H1 (cell line): ENCODE results near the gene ARTN. TPM values are rescaled to one million over a fixed set of nuclear protein-coding genes. Genes with fewer than 3 reads are reported as not detected.

Experiments
- CTCF ChIA-PET: fragments of 300-600 bp; sonication (Branson Sonifier 250); formaldehyde crosslinking; loops from one replicate; lab custom pipeline; 2021; ENCODE audit not compliant: partially characterized antibody; lab: Charles Lee
- POLR2A ChIA-PET: fragments of 300-600 bp; sonication (Branson Sonifier 250); formaldehyde crosslinking; loops from one replicate; lab custom pipeline; 2021; ENCODE audit warnings: inconsistent platforms; ENCODE audit not compliant: partially characterized antibody; lab: Charles Lee
- DNase-seq, 2 experiments: peaks; one replicate each; pipeline versions ENCODE4 v3.0.0 to v3.0.0-alpha.2; 2010 to 2022; ENCODE audit warnings: low spot score in 2 of 2, low read depth in 1 of 2, mixed read lengths in 1 of 2
- FAIRE-seq: peaks from 2 replicates; lab custom pipeline; 2011; peaks lifted over from hg19 to GRCh38; lab: Jason Lieb, UNC
- H2AFZ ChIP-seq: 2 replicates; pipeline ENCODE4 v1.8.1; 2012; ENCODE audit warnings: low read length, inconsistent platforms
- H2AK5ac ChIP-seq: 2 replicates; pipeline ENCODE4 v1.6.1; 2013; ENCODE audit warnings: low read depth, low read length
- H2BK120ac ChIP-seq: replicated peaks from 2 replicates; pipeline ENCODE3; 2013; ENCODE audit warnings: low read depth, low read length, inconsistent platforms
- H2BK12ac ChIP-seq: 2 replicates; pipeline ENCODE4 v1.6.1; 2013; ENCODE audit warnings: low read depth, low read length
- H2BK15ac ChIP-seq: 2 replicates; pipeline ENCODE4 v1.6.1; 2013; ENCODE audit warnings: low read length
- H2BK20ac ChIP-seq: 2 replicates; pipeline ENCODE4 v1.6.1; 2013; ENCODE audit warnings: low read length
- H2BK5ac ChIP-seq: 2 replicates; pipeline ENCODE4 v1.6.1; 2013; ENCODE audit warnings: low read depth, low read length
- H3K14ac ChIP-seq: 2 replicates; pipeline ENCODE4 v1.6.1; 2013; ENCODE audit warnings: inconsistent platforms; ENCODE audit not compliant: insufficient read length
- H3K18ac ChIP-seq: 2 replicates; pipeline ENCODE4 v1.6.1; 2013; ENCODE audit warnings: low read length; ENCODE audit errors: extremely low read depth
- H3K23ac ChIP-seq: 2 replicates; pipeline ENCODE4 v1.6.1; 2013; ENCODE audit warnings: inconsistent platforms; ENCODE audit not compliant: insufficient read length
- H3K23me2 ChIP-seq: 2 replicates; pipeline ENCODE4 v1.6.1; 2013; ENCODE audit warnings: low read depth, low read length
- H3K27ac ChIP-seq: 2 replicates; pipeline ENCODE4 v1.6.1; 2011; ENCODE audit warnings: low read depth, low read length, inconsistent platforms
- H3K27me3 ChIP-seq, 4 experiments: replicated peaks in 1 of 4; 1 replicate in 1 of 4; 2 replicates in 3 of 4; pipeline versions ENCODE4 v1.6.1 to v1.8.1; 2011 to 2013; ENCODE audit warnings: low read length in 3 of 4, mild to moderate bottlenecking in 3 of 4, inconsistent platforms in 2 of 4, mixed read lengths in 2 of 4, moderate library complexity in 1 of 4; ENCODE audit not compliant: control insufficient read depth in 3 of 4, insufficient read depth in 3 of 4; ENCODE audit errors: extremely low read depth in 1 of 4
- H3K36me3 ChIP-seq, 4 experiments: 2 replicates each; pipeline versions ENCODE4 v1.6.1 to v1.8.1; 2011 to 2013; ENCODE audit warnings: mild to moderate bottlenecking in 4 of 4, low read length in 3 of 4, moderate library complexity in 2 of 4, control low read depth in 1 of 4, inconsistent platforms in 1 of 4; ENCODE audit not compliant: insufficient read depth in 4 of 4, control insufficient read depth in 2 of 4
- H3K4ac ChIP-seq: replicated peaks from 2 replicates; pipeline ENCODE3; 2013; ENCODE audit warnings: low read length, low read depth, mixed read lengths, inconsistent platforms; ENCODE audit not compliant: insufficient read length
- H3K4me1 ChIP-seq, 4 experiments: replicated peaks in 1 of 4; 1 replicate in 1 of 4; 2 replicates in 3 of 4; pipeline versions ENCODE4 v1.6.1 to v1.8.1; 2011 to 2013; ENCODE audit warnings: low read length in 3 of 4, inconsistent platforms in 2 of 4, mixed read lengths in 1 of 4; ENCODE audit not compliant: insufficient read depth in 4 of 4, control insufficient read depth in 3 of 4
- H3K4me2 ChIP-seq, 2 experiments: 2 replicates each; pipeline versions ENCODE4 v1.6.1 to v1.8.1; 2011 to 2013; ENCODE audit warnings: low read depth in 2 of 2, low read length in 2 of 2, control low read depth in 1 of 2, inconsistent platforms in 1 of 2, mild to moderate bottlenecking in 1 of 2; ENCODE audit not compliant: insufficient read depth in 1 of 2
- H3K4me3 ChIP-seq, 4 experiments: fragments of 200-600, 300-600 bp in 1 of 4; sonication (generic), shearing (Covaris generic), sonication (Bioruptor Twin) in 1 of 4; 2 replicates each; pipeline versions ENCODE4 v1.5.1 to v1.8.1; 2011 to 2016; ENCODE audit warnings: low read length in 4 of 4, low read depth in 3 of 4, control low read depth in 2 of 4, inconsistent platforms in 2 of 4, mild to moderate bottlenecking in 2 of 4, mixed read lengths in 1 of 4, moderate library complexity in 1 of 4; ENCODE audit not compliant: insufficient read depth in 2 of 4; ENCODE audit errors: extremely low read depth in 1 of 4
- H3K56ac ChIP-seq: replicated peaks from 2 replicates; pipeline ENCODE3; 2013; ENCODE audit warnings: low read depth, mild to moderate bottlenecking, mixed read lengths, low read length, inconsistent platforms; ENCODE audit not compliant: insufficient read length
- H3K79me1 ChIP-seq: 2 replicates; pipeline ENCODE4 v1.6.1; 2013; ENCODE audit warnings: low read depth, low read length, control low read depth
- H3K79me2 ChIP-seq, 2 experiments: 2 replicates each; pipeline versions ENCODE4 v1.6.1 to v1.8.1; 2012 to 2013; ENCODE audit warnings: low read length in 2 of 2, mild to moderate bottlenecking in 2 of 2, inconsistent platforms in 1 of 2; ENCODE audit not compliant: insufficient read depth in 2 of 2, control insufficient read depth in 1 of 2
- H3K9ac ChIP-seq, 4 experiments: replicated peaks in 1 of 4; 1 replicate in 1 of 4; 2 replicates in 3 of 4; pipeline versions ENCODE4 v1.6.1 to v1.8.1; 2011 to 2013; ENCODE audit warnings: low read depth in 3 of 4, low read length in 3 of 4, control low read depth in 2 of 4, mild to moderate bottlenecking in 2 of 4, moderate library complexity in 2 of 4, inconsistent platforms in 1 of 4; ENCODE audit errors: extremely low read depth in 1 of 4
- H3K9me3 ChIP-seq, 2 experiments: 2 replicates each; pipeline versions ENCODE4 v1.6.1 to v1.8.1; 2012 to 2013; ENCODE audit warnings: mild to moderate bottlenecking in 2 of 2, moderate library complexity in 2 of 2, control low read depth in 1 of 2, inconsistent platforms in 1 of 2, low read depth in 1 of 2, low read length in 1 of 2, mixed read lengths in 1 of 2; ENCODE audit not compliant: insufficient read depth in 2 of 2
- H4K20me1 ChIP-seq, 2 experiments: replicated peaks in 1 of 2; 2 replicates each; pipeline versions ENCODE3 to v1.8.1; 2011 to 2013; ENCODE audit warnings: inconsistent platforms in 2 of 2, low read length in 2 of 2, mild to moderate bottlenecking in 1 of 2; ENCODE audit not compliant: insufficient read depth in 2 of 2, control insufficient read depth in 1 of 2
- H4K5ac ChIP-seq: 2 replicates; pipeline ENCODE4 v1.6.1; 2013; ENCODE audit warnings: low read length, low read depth, mixed read lengths, inconsistent platforms; ENCODE audit not compliant: insufficient read length
- H4K8ac ChIP-seq: 2 replicates; pipeline ENCODE4 v1.8.0; 2013; ENCODE audit warnings: mild to moderate bottlenecking, moderate library complexity, low read length, inconsistent platforms; ENCODE audit not compliant: insufficient read depth; ENCODE audit errors: extremely low read depth
- H4K91ac ChIP-seq: replicated peaks from 2 replicates; pipeline ENCODE3; 2013; ENCODE audit warnings: low read length, mixed read lengths, inconsistent platforms; ENCODE audit not compliant: insufficient read length
- BACH1 ChIP-seq: IDR thresholded peaks from 2 replicates; pipeline ENCODE4 v1.6.1; 2012; ENCODE audit warnings: low read length, improper control_type of control experiment
- SIN3A ChIP-seq, 2 experiments: IDR thresholded peaks in 1 of 2; conservative IDR thresholded peaks in 1 of 2; 2 replicates each; pipeline ENCODE4 v1.6.1; 2011 to 2012; ENCODE audit warnings: low read length in 2 of 2, improper control_type of control experiment in 1 of 2, low read depth in 1 of 2, mild to moderate bottlenecking in 1 of 2
- WGBS, 2 experiments: shearing (Covaris generic) in 1 of 2; methylation state at CpG; one replicate each; pipeline versions ENCODE4 v1.1.6 to v1.1.7; 2013 to 2015; ENCODE audit warnings: low lambda C conversion rate in 2 of 2, mixed read lengths in 2 of 2, inconsistent platforms in 1 of 2, low coverage in 1 of 2, missing lambda C conversion rate in 1 of 2; ENCODE audit not compliant: insufficient replicate concordance in 2 of 2, insufficient coverage in 1 of 2, insufficient read length in 1 of 2; ENCODE audit errors: extremely low coverage in 1 of 2, missing lambda C conversion rate in 1 of 2; 5-methylcytosine and 5-hydroxymethylcytosine counted together
- polyA plus RNA-seq, 7 experiments: library from polyadenylated mRNA; depleted of rRNA in 3 of 7; stranded (reverse) in 5 of 7; unstranded in 2 of 7; fragments of >200 nt in 5 of 7; fragments of 200-250 nt in 2 of 7; gene quantifications; 1 replicate in 5 of 7; 2 replicates in 1 of 7; 4 replicates in 1 of 7; pipeline versions ENCODE4 v1.2.1 to v1.2.3, GENCODE V29; 2011 to 2013; ENCODE audit warnings: missing spikeins in 2 of 7, mixed read lengths in 2 of 7
- total RNA-seq: library from RNA; stranded (reverse); fragmentation: NEBNext Ultra II Directional; extraction: Animal tissue kit (Norgen Biotek cat#: 25700); gene quantifications from 2 replicates; pipeline ENCODE4 v1.2.1, GENCODE V29; 2021

ARTN gene
- total and polyA plus RNA-seq, 2 of the 8 experiments (the other 6 are each of a cell fraction or from before 2014, with no cell fraction given), result 13.5 to 22.7 TPM

DNA sequence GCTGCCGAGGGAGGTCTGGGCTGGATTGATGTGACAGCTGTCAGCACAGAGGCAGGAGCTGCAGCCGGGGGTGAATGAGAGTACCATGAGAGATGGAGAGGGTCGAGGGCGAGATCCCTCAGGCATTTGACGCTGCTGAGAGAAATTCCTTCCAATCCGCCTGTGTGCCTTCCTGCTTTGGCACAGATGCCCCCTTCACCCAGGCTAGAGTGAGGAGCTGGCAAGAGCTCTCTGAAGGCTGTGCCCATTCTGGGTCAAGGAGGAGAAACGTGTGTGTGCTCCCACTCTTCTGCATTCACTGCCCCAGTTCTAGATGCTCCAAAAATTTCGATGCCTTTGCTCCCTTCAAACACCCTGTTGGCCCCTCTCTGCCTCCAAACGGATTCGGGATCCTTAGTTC lies 4.8 kb downstream of the ARTN start:
- Histone ChIP-seq H3K23ac (no peak overlapping the region), H3K18ac (no peak overlapping the region), H4K5ac (no peak overlapping the region), H3K4me1 (peaks cover 13 to 40% (median 26%) of the 10 kb centered on the region in 4 experiments), H2BK5ac (peak overlapping the region; percentile 3; the same call in 1 of the 2 replicates), H3K79me2 (no peaks in the 10 kb centered on the region), H3K9ac (no peak overlapping the region), H2BK120ac (no peak overlapping the region), H2AK5ac (no peak overlapping the region), H2AFZ (no peak overlapping the region), H3K36me3 (no peaks in the 10 kb centered on the region; a peak in 1 of 8 replicates), H3K4ac (no peak overlapping the region), H3K27me3 (no peaks in the 10 kb centered on the region; a peak in 1 of 7 replicates), H3K56ac (no peak overlapping the region), H2BK20ac (0 out of 2 replicates have a peak overlapping the region, but pooled peaks have one; percentile 1), H3K9me3 (no peaks in the 10 kb centered on the region), H4K20me1 (peaks cover 7 to 8% of the 10 kb centered on the region in 2 experiments), H3K14ac (no peak overlapping the region), H2BK12ac (no peak overlapping the region), H2BK15ac (no peak overlapping the region), H3K79me1 (no peaks in the 10 kb centered on the region), H3K27ac (no peak overlapping the region), H3K4me3 (no peak overlapping the region), H4K91ac (no peak overlapping the region), H3K4me2 (peak overlapping the region in 1 of 2 experiments; percentile 43; a peak in 1 of 4 replicates), H3K23me2 (peaks cover 6% of the 10 kb centered on the region; the same call in 1 of the 2 replicates), H4K8ac (no peak overlapping the region)
- WGBS, 2 experiments, result 81% methylated on average over 8 of the region's 10 CpGs; no CpG with 5 or more reads in 1 of the 2 experiments
- ChIA-PET POLR2A (interaction anchor here (0.6 to 3.0 kb wide), 6 partner anchors 24 to 272 kb away, joined by 3 to 12 read pairs (median 4); partner anchors contain the start of gene ATP6V0B), CTCF (interaction anchor here (0.7 to 18.6 kb wide), 12 partner anchors 9 to 170 kb away, joined by 3 to 618 read pairs (median 6); partner anchors contain the start of gene ATP6V0B)
- no peak for DNase-seq
- no peak for FAIRE-seq
- TF ChIP-seq BACH1, result no peak
- no peak for TF ChIP-seq SIN3A (conservative IDR thresholded peaks at IDR 0.05 in 1 of 2, IDR thresholded peaks at IDR 0.05 in 1 of 2; ENCODE audit: low read depth in 1 of 2, low read length in 2 of 2)
